Measurements from ENCODE around the gene MAEA.
"Not testable (repeated sequence)": the region's sequence is repeated elsewhere in the genome, so short reads cannot be mapped to it uniquely, and the experiment has no call there.

Gene MAEA

GRCh38 chr4:1369479-1370079, 79.9 kb downstream of the MAEA start:
- Histone ChIP-seq H3K27me3 (ENCODE audit: low read depth, low read length) (no peaks in the 10 kb centered on the region), H3K36me3 (ENCODE audit: control insufficient read depth in 1 of 2, insufficient read depth in 2 of 2, low read length in 2 of 2) (peaks cover 5 to 66% of the 10 kb centered on the region in 2 donors), H3K4me3 (ENCODE audit: low read depth in 1 of 2, low read length in 2 of 2) (no peak overlapping the region), H3K4me1 (ENCODE audit: control insufficient read depth in 1 of 2, insufficient read depth in 2 of 2, low read length in 2 of 2) (no peaks in the 10 kb centered on the region), H3K9me3 (ENCODE audit: control insufficient read depth in 1 of 2, low read length in 2 of 2) (no peaks in the 10 kb centered on the region), H3K27ac (ENCODE audit: low read length) (no peak overlapping the region)

- Histone ChIP-seq H3K27me3 (ENCODE audit: low read depth, low read length) (no peaks in the 10 kb centered on the region), H3K4me3 (ENCODE audit: low read depth in 1 of 2, low read length in 2 of 2) (no peak overlapping the region), H3K36me3 (ENCODE audit: control insufficient read depth in 1 of 2, insufficient read depth in 2 of 2, low read length in 2 of 2) (peaks cover 5 to 69% of the 10 kb centered on the region in 2 donors), H3K27ac (ENCODE audit: low read length) (no peak overlapping the region), H3K4me1 (ENCODE audit: control insufficient read depth in 1 of 2, insufficient read depth in 2 of 2, low read length in 2 of 2) (no peaks in the 10 kb centered on the region), H3K9me3 (ENCODE audit: control insufficient read depth in 1 of 2, low read length in 2 of 2) (no peaks in the 10 kb centered on the region)
Observed at GRCh38 chr4:1370321-1371124, 80.8 kb downstream of the MAEA start.

- H3K9me3 ChIP-seq (ENCODE audit: control insufficient read depth in 1 of 2, low read length in 2 of 2): no peaks in the 10 kb centered on the region
- no peak overlapping the region for H3K4me3 ChIP-seq (ENCODE audit: low read depth in 1 of 2, low read length in 2 of 2)
- no peaks in the 10 kb centered on the region for H3K27me3 ChIP-seq (ENCODE audit: low read depth, low read length)
- H3K36me3 ChIP-seq (ENCODE audit: control insufficient read depth in 1 of 2, insufficient read depth in 2 of 2, low read length in 2 of 2): peaks cover 5 to 70% of the 10 kb centered on the region in 2 donors
- no peak overlapping the region for H3K27ac ChIP-seq (ENCODE audit: low read length)
- no peaks in the 10 kb centered on the region for H3K4me1 ChIP-seq (ENCODE audit: control insufficient read depth in 1 of 2, insufficient read depth in 2 of 2, low read length in 2 of 2)
Observed at GRCh38 chr4:1371176-1372165, 81.8 kb downstream of the MAEA start.

GRCh38 chr4:1372576-1372975, 82.9 kb downstream of the MAEA start:
- H3K4me1 ChIP-seq (ENCODE audit: control insufficient read depth in 1 of 2, insufficient read depth in 2 of 2, low read length in 2 of 2); H3K27ac ChIP-seq (ENCODE audit: low read length); H3K4me3 ChIP-seq (ENCODE audit: low read depth in 1 of 2, low read length in 2 of 2); H3K9me3 ChIP-seq (ENCODE audit: control insufficient read depth in 1 of 2, low read length in 2 of 2); H3K27me3 ChIP-seq (ENCODE audit: low read depth, low read length): not testable (repeated sequence)
- peaks cover 5 to 68% of the 10 kb centered on the region in 2 donors for H3K36me3 ChIP-seq (ENCODE audit: control insufficient read depth in 1 of 2, insufficient read depth in 2 of 2, low read length in 2 of 2)

- H3K4me3 ChIP-seq (ENCODE audit: low read depth in 1 of 2, low read length in 2 of 2): no peak overlapping the region
- peaks cover 5 to 56% of the 10 kb centered on the region in 2 donors for H3K36me3 ChIP-seq (ENCODE audit: control insufficient read depth in 1 of 2, insufficient read depth in 2 of 2, low read length in 2 of 2)
- no peaks in the 10 kb centered on the region for H3K4me1 ChIP-seq (ENCODE audit: control insufficient read depth in 1 of 2, insufficient read depth in 2 of 2, low read length in 2 of 2)
- H3K27me3 ChIP-seq (ENCODE audit: low read depth, low read length): no peaks in the 10 kb centered on the region
- H3K27ac ChIP-seq (ENCODE audit: low read length): no peak overlapping the region
- no peaks in the 10 kb centered on the region for H3K9me3 ChIP-seq (ENCODE audit: control insufficient read depth in 1 of 2, low read length in 2 of 2)
Observed at GRCh38 chr4:1373892-1374705, 84.4 kb downstream of the MAEA start.

GRCh38 chr4:1374706-1375045, 85.0 kb downstream of the MAEA start:
- no peak overlapping the region for H3K27ac ChIP-seq (ENCODE audit: low read length)
- peaks cover 5 to 56% of the 10 kb centered on the region in 2 donors for H3K36me3 ChIP-seq (ENCODE audit: control insufficient read depth in 1 of 2, insufficient read depth in 2 of 2, low read length in 2 of 2)
- no peaks in the 10 kb centered on the region for H3K4me1 ChIP-seq (ENCODE audit: control insufficient read depth in 1 of 2, insufficient read depth in 2 of 2, low read length in 2 of 2)
- no peaks in the 10 kb centered on the region for H3K9me3 ChIP-seq (ENCODE audit: control insufficient read depth in 1 of 2, low read length in 2 of 2)
- no peaks in the 10 kb centered on the region for H3K27me3 ChIP-seq (ENCODE audit: low read depth, low read length)
- H3K4me3 ChIP-seq (ENCODE audit: low read depth in 1 of 2, low read length in 2 of 2): no peak overlapping the region

- H3K36me3 ChIP-seq (ENCODE audit: control insufficient read depth in 1 of 2, insufficient read depth in 2 of 2, low read length in 2 of 2): peaks cover 5 to 58% of the 10 kb centered on the region in 2 donors
- H3K27me3 ChIP-seq (ENCODE audit: low read depth, low read length): no peaks in the 10 kb centered on the region
- H3K27ac ChIP-seq (ENCODE audit: low read length): no peak overlapping the region
- no peaks in the 10 kb centered on the region for H3K9me3 ChIP-seq (ENCODE audit: control insufficient read depth in 1 of 2, low read length in 2 of 2)
- no peak overlapping the region for H3K4me3 ChIP-seq (ENCODE audit: low read depth in 1 of 2, low read length in 2 of 2)
- H3K4me1 ChIP-seq (ENCODE audit: control insufficient read depth in 1 of 2, insufficient read depth in 2 of 2, low read length in 2 of 2): no peaks in the 10 kb centered on the region
Observed at GRCh38 chr4:1375051-1375721, 85.5 kb downstream of the MAEA start.

- H3K27ac ChIP-seq (ENCODE audit: low read length): no peak overlapping the region
- H3K9me3 ChIP-seq (ENCODE audit: control insufficient read depth in 1 of 2, low read length in 2 of 2): no peaks in the 10 kb centered on the region
- no peaks in the 10 kb centered on the region for H3K4me1 ChIP-seq (ENCODE audit: control insufficient read depth in 1 of 2, insufficient read depth in 2 of 2, low read length in 2 of 2)
- no peaks in the 10 kb centered on the region for H3K27me3 ChIP-seq (ENCODE audit: low read depth, low read length)
- no peak overlapping the region for H3K4me3 ChIP-seq (ENCODE audit: low read depth in 1 of 2, low read length in 2 of 2)
- H3K36me3 ChIP-seq (ENCODE audit: control insufficient read depth in 1 of 2, insufficient read depth in 2 of 2, low read length in 2 of 2): peaks cover 5 to 61% of the 10 kb centered on the region in 2 donors
Observed at GRCh38 chr4:1375761-1376322, 86.2 kb downstream of the MAEA start.

GRCh38 chr4:1376391-1376840, 86.7 kb downstream of the MAEA start:
- H3K36me3 ChIP-seq (ENCODE audit: control insufficient read depth in 1 of 2, insufficient read depth in 2 of 2, low read length in 2 of 2): peaks cover 4 to 65% of the 10 kb centered on the region in 2 donors
- H3K27ac ChIP-seq (ENCODE audit: low read length): no peak overlapping the region
- no peaks in the 10 kb centered on the region for H3K27me3 ChIP-seq (ENCODE audit: low read depth, low read length)
- H3K4me1 ChIP-seq (ENCODE audit: control insufficient read depth in 1 of 2, insufficient read depth in 2 of 2, low read length in 2 of 2): no peaks in the 10 kb centered on the region
- H3K4me3 ChIP-seq (ENCODE audit: low read depth in 1 of 2, low read length in 2 of 2): no peak overlapping the region
- H3K9me3 ChIP-seq (ENCODE audit: control insufficient read depth in 1 of 2, low read length in 2 of 2): no peaks in the 10 kb centered on the region
